Small intestine (tissue), 7 donors: ENCODE results near the gene TANC1. TPM values are rescaled to one million over a fixed set of nuclear protein-coding genes. Genes with fewer than 3 reads are reported as not detected.
"Not testable (repeated sequence)": the region's sequence is repeated elsewhere in the genome, so short reads cannot be mapped to it uniquely, and the experiment has no call there.

ENCODE experiments used
- DNase-seq, 2 donors: peaks; one replicate each; pipeline versions ENCODE4 v3.0.0 to v3.0.0-alpha.2; 2013
- FAIRE-seq: peaks from 2 replicates; lab custom pipeline; 2012; peaks lifted over from hg19 to GRCh38; lab: Jason Lieb, UNC
- H3K27ac ChIP-seq, 3 donors: one replicate each; pipeline ENCODE4 v1.5.1; 2013; ENCODE audit warnings: low read length in 2 of 3, mild to moderate bottlenecking in 2 of 3, control low read depth in 1 of 3, inconsistent platforms in 1 of 3, low read depth in 1 of 3, moderate library complexity in 1 of 3
- H3K27me3 ChIP-seq, 3 donors: one replicate each; pipeline ENCODE4 v1.6.1; 2013; ENCODE audit warnings: low read length in 3 of 3, inconsistent platforms in 1 of 3; ENCODE audit not compliant: control insufficient read depth in 3 of 3, insufficient read depth in 3 of 3
- H3K36me3 ChIP-seq, 3 donors: one replicate each; pipeline ENCODE4 v1.6.1; 2013; ENCODE audit warnings: low read length in 3 of 3, inconsistent platforms in 1 of 3, low read depth in 1 of 3, mild to moderate bottlenecking in 1 of 3, moderate library complexity in 1 of 3; ENCODE audit not compliant: control insufficient read depth in 3 of 3, insufficient read depth in 2 of 3
- H3K4me1 ChIP-seq, 3 donors: one replicate each; pipeline ENCODE4 v1.6.1; 2013; ENCODE audit warnings: low read length in 2 of 3, inconsistent platforms in 1 of 3, low read depth in 1 of 3, mild to moderate bottlenecking in 1 of 3, moderate library complexity in 1 of 3; ENCODE audit not compliant: control insufficient read depth in 3 of 3, insufficient read depth in 2 of 3
- H3K4me3 ChIP-seq, 3 donors: one replicate each; pipeline ENCODE4 v1.5.1; 2013; ENCODE audit warnings: low read length in 3 of 3, control low read depth in 1 of 3, inconsistent platforms in 1 of 3, low read depth in 1 of 3, mild to moderate bottlenecking in 1 of 3, moderate library complexity in 1 of 3
- H3K9me3 ChIP-seq, 2 donors: one replicate each; pipeline ENCODE4 v1.6.1; 2013; ENCODE audit warnings: low read depth in 1 of 2, low read length in 1 of 2; ENCODE audit not compliant: control insufficient read depth in 2 of 2, insufficient read depth in 1 of 2
- WGBS, 3 donors: extraction: QIAGEN DNeasy Blood & Tissue Kit; methylation state at CpG; one replicate each; pipeline ENCODE4 v1.1.7; 2013; 5-methylcytosine and 5-hydroxymethylcytosine counted together
- polyA plus RNA-seq, 4 donors: library from polyadenylated mRNA; stranded (reverse) in 3 of 4; unstranded in 1 of 4; fragments of 200-250 nt in 3 of 4; fragments of 120-200 nt in 1 of 4; gene quantifications; one replicate each; pipeline versions ENCODE4 v1.2.1 to v1.2.3, GENCODE V29; 2013
- donor health status: healthy with polysubstance abuse.
- donor health status: control.
- donor health status: control.
- donor health status: Bipolar disorder and iron deficiency.
- donor health status: healthy.

Gene TANC1
- polyA plus RNA-seq, 4 donors, result 7.4 to 14.7 (median 8.8) TPM

GRCh38 chr2:159137511-159138241 lies 169.2 kb downstream of the TANC1 start:
- WGBS, 3 donors, result 47 to 68% (median 47%) methylated on average over 9 of the region's 9 CpGs
- Histone ChIP-seq H3K9me3 (no peaks in the 10 kb centered on the region), H3K4me1 (peaks cover 0 to 4% (median 0%) of the 10 kb centered on the region in 3 donors), H3K36me3 (peaks cover 0 to 3% (median 0%) of the 10 kb centered on the region in 3 donors), H3K4me3 (no peak overlapping the region), H3K27ac (no peak overlapping the region), H3K27me3 (no peaks in the 10 kb centered on the region)
- FAIRE-seq (no peak), DNase-seq (no peak)

GRCh38 chr2:159138642-159139182 lies 170.3 kb downstream of the TANC1 start:
- H3K27ac ChIP-seq, result no peak overlapping the region
- DNase-seq (no peak), FAIRE-seq (no peak)
- H3K27me3 ChIP-seq, result no peaks in the 10 kb centered on the region
- 81 to 90% (median 83%) methylated on average over 5 of the region's 5 CpGs for WGBS, 3 donors
- peaks cover 0 to 4% (median 0%) of the 10 kb centered on the region in 3 donors for H3K4me1 ChIP-seq
- H3K36me3 ChIP-seq, result peaks cover 0 to 3% (median 0%) of the 10 kb centered on the region in 3 donors
- no peak overlapping the region for H3K4me3 ChIP-seq
- no peaks in the 10 kb centered on the region for H3K9me3 ChIP-seq

GRCh38 chr2:159139216-159139933 lies 170.9 kb downstream of the TANC1 start:
- Histone ChIP-seq H3K27ac (no peak overlapping the region), H3K4me1 (peaks cover 0 to 4% (median 0%) of the 10 kb centered on the region in 3 donors), H3K9me3 (no peaks in the 10 kb centered on the region), H3K4me3 (no peak overlapping the region), H3K36me3 (peaks cover 0 to 3% (median 0%) of the 10 kb centered on the region in 3 donors), H3K27me3 (no peaks in the 10 kb centered on the region)
- DNase-seq (no peak), FAIRE-seq (no peak)
- WGBS, 3 donors, result 78 to 89% (median 87%) methylated on average over 5 of the region's 5 CpGs

- H3K27ac ChIP-seq, result no peak overlapping the region
- no peaks in the 10 kb centered on the region for H3K9me3 ChIP-seq
- FAIRE-seq, result no peak
Measured at GRCh38 chr2:159140070-159140769, 171.8 kb downstream of the TANC1 start.

GRCh38 chr2:159140821-159141220 lies 172.4 kb downstream of the TANC1 start:
- not testable (repeated sequence) for H3K36me3 ChIP-seq, DNase-seq, H3K27me3 ChIP-seq, H3K9me3 ChIP-seq, H3K27ac ChIP-seq, H3K4me1 ChIP-seq, H3K4me3 ChIP-seq, FAIRE-seq
- 96 to 100% (median 97%) methylated on average over 4 of the region's 4 CpGs for WGBS, 3 donors

More at GRCh38 chr2:159140070-159140769, 171.8 kb downstream of the TANC1 start:
- Histone ChIP-seq H3K36me3 (peaks cover 0 to 3% (median 0%) of the 10 kb centered on the region in 3 donors), H3K4me3 (no peak overlapping the region), H3K27me3 (no peaks in the 10 kb centered on the region), H3K4me1 (peaks cover 0 to 4% (median 0%) of the 10 kb centered on the region in 3 donors)
- peak in 1 of 2 donors; percentile 35 for DNase-seq
- WGBS, 3 donors, result 41 to 76% (median 72%) methylated on average over 1 to 2 of the region's 2 CpGs

GRCh38 chr2:159144776-159145614 lies 176.6 kb downstream of the TANC1 start:
- Histone ChIP-seq H3K9me3 (no peaks in the 10 kb centered on the region), H3K27me3 (no peaks in the 10 kb centered on the region), H3K36me3 (peaks cover 0 to 3% (median 2%) of the 10 kb centered on the region in 3 donors), H3K27ac (no peak overlapping the region), H3K4me3 (no peak overlapping the region), H3K4me1 (peaks cover 2 to 12% (median 12%) of the 10 kb centered on the region in 3 donors)
- DNase-seq (no peak), FAIRE-seq (no peak)
- WGBS, 3 donors, result 84 to 94% (median 85%) methylated on average over 9 of the region's 9 CpGs

- FAIRE-seq (no peak), DNase-seq (no peak)
- Histone ChIP-seq H3K4me1 (peaks cover 5 to 18% (median 14%) of the 10 kb centered on the region in 3 donors), H3K9me3 (no peaks in the 10 kb centered on the region), H3K36me3 (peaks cover 0 to 7% (median 3%) of the 10 kb centered on the region in 3 donors), H3K27me3 (no peaks in the 10 kb centered on the region), H3K4me3 (no peak overlapping the region), H3K27ac (no peak overlapping the region)
- WGBS, 3 donors, result 91 to 94% (median 93%) methylated on average over 5 of the region's 5 CpGs
Measured at GRCh38 chr2:159145745-159146354, 177.4 kb downstream of the TANC1 start.
